ENCODE results near the gene CRYGB.

The CRYGB gene

DNA sequence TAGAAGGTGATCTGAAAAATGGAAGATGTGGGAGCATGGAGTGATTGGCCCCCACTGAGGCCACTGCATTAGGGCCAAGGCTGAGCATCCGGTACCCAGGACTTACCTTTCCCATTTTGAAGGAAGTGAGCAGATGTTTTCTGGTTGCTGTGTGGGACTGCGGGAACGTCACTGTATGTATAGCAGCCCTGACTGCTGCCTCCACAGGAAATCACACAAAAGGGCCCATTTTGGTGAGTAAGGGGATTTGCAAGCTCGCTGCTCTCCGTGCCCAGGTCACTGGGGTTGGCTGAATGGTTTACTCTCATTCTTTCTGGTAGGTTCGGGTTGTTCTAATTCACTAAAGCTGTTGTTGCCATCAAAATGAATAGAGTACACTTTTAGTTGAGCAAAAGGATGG lies at the start of gene CRYGB:
Gene CRYGB (minus strand): TSS at position 153 of the 400 bp plus-strand sequence. CDS start 38 bp downstream, at position 115.
- Histone ChIP-seq H3K4me3 (ENCODE audit: low read length in 2 of 2) (no peak within 1 kb of the TSS), H3K36me3 (ENCODE audit: control insufficient read depth in 2 of 2, insufficient read depth in 2 of 2, low read length in 2 of 2) (no peaks in the 10 kb centered on the region)

DNA sequence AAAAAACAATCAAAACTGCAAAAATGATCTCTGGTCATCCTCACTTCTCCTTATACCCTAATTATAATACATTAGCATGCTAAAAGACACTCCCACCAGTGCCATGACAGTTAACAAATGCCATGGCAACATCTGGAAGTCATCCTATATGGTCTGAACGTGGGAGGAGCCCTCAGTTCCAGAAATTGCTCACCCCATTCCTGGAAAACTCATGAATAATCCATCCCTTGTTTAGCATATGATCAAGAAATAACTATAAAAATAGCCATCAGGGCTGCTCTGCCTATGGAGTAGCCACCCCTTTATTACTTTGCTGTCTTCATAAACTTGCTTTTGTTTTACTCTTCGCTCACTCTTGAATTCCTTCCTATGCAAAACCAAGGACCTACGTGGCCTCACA lies 49.6 kb upstream of the CRYGB start:
- Histone ChIP-seq H3K9me3 (ENCODE audit: control insufficient read depth in 2 of 2, low read length in 2 of 2) (no peaks in the 10 kb centered on the region), H3K27me3 (ENCODE audit: control insufficient read depth in 1 of 2, insufficient read depth in 2 of 2, low read length in 2 of 2) (peaks cover 0 to 3% of the 10 kb centered on the region in 2 donors), H3K4me3 (ENCODE audit: low read length in 2 of 2) (no peak overlapping the region), H3K4me1 (ENCODE audit: control insufficient read depth, insufficient read depth, low read length) (no peaks in the 10 kb centered on the region), H3K36me3 (ENCODE audit: control insufficient read depth in 2 of 2, insufficient read depth in 2 of 2, low read length in 2 of 2) (no peaks in the 10 kb centered on the region), H3K9ac (ENCODE audit: low read length in 2 of 2) (no peak overlapping the region), H3K27ac (ENCODE audit: low read length) (no peak overlapping the region)

More for the DNA sequence above, at the start of gene CRYGB:
- Histone ChIP-seq H3K4me1 (ENCODE audit: control insufficient read depth, insufficient read depth, low read length) (no peaks in the 10 kb centered on the region), H3K27me3 (ENCODE audit: control insufficient read depth in 1 of 2, insufficient read depth in 2 of 2, low read length in 2 of 2) (no peaks in the 10 kb centered on the region), H3K9me3 (ENCODE audit: control insufficient read depth in 2 of 2, low read length in 2 of 2) (no peaks in the 10 kb centered on the region), H3K9ac (ENCODE audit: low read length in 2 of 2) (no peak within 1 kb of the TSS), H3K27ac (ENCODE audit: low read length) (no peak within 1 kb of the TSS)

- no peaks in the 10 kb centered on the region for H3K9me3 ChIP-seq (ENCODE audit: control insufficient read depth in 2 of 2, low read length in 2 of 2)
- no peaks in the 10 kb centered on the region for H3K36me3 ChIP-seq (ENCODE audit: control insufficient read depth in 2 of 2, insufficient read depth in 2 of 2, low read length in 2 of 2)
- H3K27me3 ChIP-seq (ENCODE audit: control insufficient read depth in 1 of 2, insufficient read depth in 2 of 2, low read length in 2 of 2), result peaks cover 0 to 3% of the 10 kb centered on the region in 2 donors
- H3K4me3 ChIP-seq (ENCODE audit: low read length in 2 of 2), result no peak overlapping the region
- H3K4me1 ChIP-seq (ENCODE audit: control insufficient read depth, insufficient read depth, low read length), result no peaks in the 10 kb centered on the region
- no peak overlapping the region for H3K9ac ChIP-seq (ENCODE audit: low read length in 2 of 2)
- no peak overlapping the region for H3K27ac ChIP-seq (ENCODE audit: low read length)
Measured at GRCh38 chr2:208192611-208193236, 46.8 kb upstream of the CRYGB start.

GRCh38 chr2:208189810-208190503 lies 44.0 kb upstream of the CRYGB start, which contains the start of gene C2orf80:
C2orf80 (minus strand) TSS chr2:208190030; CDS start chr2:208186986, 3,044 bp downstream.
- H3K9me3 ChIP-seq (ENCODE audit: control insufficient read depth in 2 of 2, low read length in 2 of 2), result no peaks in the 10 kb centered on the region
- no peak within 1 kb of the TSS for H3K4me3 ChIP-seq (ENCODE audit: low read length in 2 of 2)
- H3K36me3 ChIP-seq (ENCODE audit: control insufficient read depth in 2 of 2, insufficient read depth in 2 of 2, low read length in 2 of 2), result no peaks in the 10 kb centered on the region
- no peaks in the 10 kb centered on the region for H3K4me1 ChIP-seq (ENCODE audit: control insufficient read depth, insufficient read depth, low read length)
- peaks cover 0 to 3% of the 10 kb centered on the region in 2 donors for H3K27me3 ChIP-seq (ENCODE audit: control insufficient read depth in 1 of 2, insufficient read depth in 2 of 2, low read length in 2 of 2)
- H3K9ac ChIP-seq (ENCODE audit: low read length in 2 of 2), result no peak within 1 kb of the TSS
- H3K27ac ChIP-seq (ENCODE audit: low read length), result no peak within 1 kb of the TSS

GRCh38 chr2:208189069-208189809 lies 43.3 kb upstream of the CRYGB start:
- H3K27me3 ChIP-seq (ENCODE audit: control insufficient read depth in 1 of 2, insufficient read depth in 2 of 2, low read length in 2 of 2), result peaks cover 0 to 3% of the 10 kb centered on the region in 2 donors
- H3K4me1 ChIP-seq (ENCODE audit: control insufficient read depth, insufficient read depth, low read length), result no peaks in the 10 kb centered on the region
- H3K27ac ChIP-seq (ENCODE audit: low read length), result no peak overlapping the region
- H3K9me3 ChIP-seq (ENCODE audit: control insufficient read depth in 2 of 2, low read length in 2 of 2), result no peaks in the 10 kb centered on the region
- no peak overlapping the region for H3K4me3 ChIP-seq (ENCODE audit: low read length in 2 of 2)
- H3K36me3 ChIP-seq (ENCODE audit: control insufficient read depth in 2 of 2, insufficient read depth in 2 of 2, low read length in 2 of 2), result no peaks in the 10 kb centered on the region
- no peak overlapping the region for H3K9ac ChIP-seq (ENCODE audit: low read length in 2 of 2)

GRCh38 chr2:208186893-208187292 lies 40.9 kb upstream of the CRYGB start:
- Histone ChIP-seq H3K36me3 (ENCODE audit: control insufficient read depth in 2 of 2, insufficient read depth in 2 of 2, low read length in 2 of 2) (no peaks in the 10 kb centered on the region), H3K9ac (ENCODE audit: low read length in 2 of 2) (no peak overlapping the region), H3K9me3 (ENCODE audit: control insufficient read depth in 2 of 2, low read length in 2 of 2) (no peaks in the 10 kb centered on the region), H3K27ac (ENCODE audit: low read length) (no peak overlapping the region), H3K27me3 (ENCODE audit: control insufficient read depth in 1 of 2, insufficient read depth in 2 of 2, low read length in 2 of 2) (no peaks in the 10 kb centered on the region), H3K4me1 (ENCODE audit: control insufficient read depth, insufficient read depth, low read length) (no peaks in the 10 kb centered on the region), H3K4me3 (ENCODE audit: low read length in 2 of 2) (no peak overlapping the region)

DNA sequence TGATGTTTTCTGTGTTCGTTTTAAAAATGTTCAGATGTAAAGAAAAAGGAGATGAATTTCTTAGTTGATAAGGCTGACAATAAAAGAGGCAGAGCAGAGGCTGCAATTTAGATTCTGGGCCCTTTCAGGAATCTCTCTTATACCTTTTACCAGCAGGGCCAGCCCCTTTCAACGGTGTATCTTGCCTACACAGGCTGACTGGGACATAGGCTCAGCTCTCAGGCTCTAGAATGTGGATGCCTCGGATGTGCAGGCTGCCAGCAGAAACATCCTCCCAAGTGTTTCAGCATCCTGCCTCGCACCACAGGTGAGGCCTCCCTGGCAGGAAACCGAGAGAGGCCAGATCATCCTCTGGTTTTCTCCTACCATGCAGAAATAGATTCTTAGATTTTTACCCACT lies 40.5 kb upstream of the CRYGB start:
- no peaks in the 10 kb centered on the region for H3K9me3 ChIP-seq (ENCODE audit: control insufficient read depth in 2 of 2, low read length in 2 of 2)
- no peak overlapping the region for H3K9ac ChIP-seq (ENCODE audit: low read length in 2 of 2)
- H3K36me3 ChIP-seq (ENCODE audit: control insufficient read depth in 2 of 2, insufficient read depth in 2 of 2, low read length in 2 of 2), result no peaks in the 10 kb centered on the region
- H3K27ac ChIP-seq (ENCODE audit: low read length), result no peak overlapping the region
- H3K4me1 ChIP-seq (ENCODE audit: control insufficient read depth, insufficient read depth, low read length), result no peaks in the 10 kb centered on the region
- H3K27me3 ChIP-seq (ENCODE audit: control insufficient read depth in 1 of 2, insufficient read depth in 2 of 2, low read length in 2 of 2), result no peaks in the 10 kb centered on the region
- H3K4me3 ChIP-seq (ENCODE audit: low read length in 2 of 2), result no peak overlapping the region

GRCh38 chr2:208183972-208184705 lies 38.2 kb upstream of the CRYGB start:
- no peak overlapping the region for H3K27ac ChIP-seq (ENCODE audit: low read length)
- no peaks in the 10 kb centered on the region for H3K4me1 ChIP-seq (ENCODE audit: control insufficient read depth, insufficient read depth, low read length)
- H3K27me3 ChIP-seq (ENCODE audit: control insufficient read depth in 1 of 2, insufficient read depth in 2 of 2, low read length in 2 of 2), result no peaks in the 10 kb centered on the region
- no peaks in the 10 kb centered on the region for H3K9me3 ChIP-seq (ENCODE audit: control insufficient read depth in 2 of 2, low read length in 2 of 2)
- H3K4me3 ChIP-seq (ENCODE audit: low read length in 2 of 2), result no peak overlapping the region
- H3K36me3 ChIP-seq (ENCODE audit: control insufficient read depth in 2 of 2, insufficient read depth in 2 of 2, low read length in 2 of 2), result no peaks in the 10 kb centered on the region
- no peak overlapping the region for H3K9ac ChIP-seq (ENCODE audit: low read length in 2 of 2)

GRCh38 chr2:208183526-208183925 lies 37.6 kb upstream of the CRYGB start:
- Histone ChIP-seq H3K36me3 (ENCODE audit: control insufficient read depth in 2 of 2, insufficient read depth in 2 of 2, low read length in 2 of 2) (no peaks in the 10 kb centered on the region), H3K4me1 (ENCODE audit: control insufficient read depth, insufficient read depth, low read length) (no peaks in the 10 kb centered on the region), H3K9ac (ENCODE audit: low read length in 2 of 2) (no peak overlapping the region), H3K27me3 (ENCODE audit: control insufficient read depth in 1 of 2, insufficient read depth in 2 of 2, low read length in 2 of 2) (no peaks in the 10 kb centered on the region), H3K9me3 (ENCODE audit: control insufficient read depth in 2 of 2, low read length in 2 of 2) (no peaks in the 10 kb centered on the region), H3K27ac (ENCODE audit: low read length) (no peak overlapping the region), H3K4me3 (ENCODE audit: low read length in 2 of 2) (no peak overlapping the region)

DNA sequence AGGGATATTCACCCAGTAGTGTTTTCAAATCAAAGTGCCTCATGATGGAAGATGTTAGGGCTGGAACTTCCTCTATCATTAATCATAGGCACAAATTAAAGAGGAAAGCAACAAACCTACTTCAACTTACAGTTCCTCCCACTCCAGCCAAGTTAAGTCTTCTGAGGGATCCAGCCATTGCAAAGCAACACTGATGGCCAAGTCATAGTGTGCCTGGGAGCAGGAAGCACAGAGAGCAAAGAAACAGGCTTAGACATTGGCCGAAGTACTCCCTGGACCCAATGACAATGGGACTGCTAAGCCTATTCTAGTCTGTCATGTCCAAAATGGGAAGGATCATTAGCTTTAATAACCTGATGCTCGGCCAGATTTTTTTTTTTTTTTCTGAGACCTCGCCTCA lies 36.9 kb upstream of the CRYGB start:
- Histone ChIP-seq H3K27me3 (ENCODE audit: control insufficient read depth in 1 of 2, insufficient read depth in 2 of 2, low read length in 2 of 2) (no peaks in the 10 kb centered on the region), H3K9ac (ENCODE audit: low read length in 2 of 2) (no peak overlapping the region), H3K9me3 (ENCODE audit: control insufficient read depth in 2 of 2, low read length in 2 of 2) (no peaks in the 10 kb centered on the region), H3K4me3 (ENCODE audit: low read length in 2 of 2) (no peak overlapping the region), H3K36me3 (ENCODE audit: control insufficient read depth in 2 of 2, insufficient read depth in 2 of 2, low read length in 2 of 2) (no peaks in the 10 kb centered on the region), H3K4me1 (ENCODE audit: control insufficient read depth, insufficient read depth, low read length) (no peaks in the 10 kb centered on the region), H3K27ac (ENCODE audit: low read length) (no peak overlapping the region)
